ENCODE data around the gene MCF2L2.

The MCF2L2 gene

GRCh38 chr3:183224180-183224970 lies 204.0 kb downstream of the MCF2L2 start:
- Histone ChIP-seq H3K4me2 (peak overlapping the region in 2 of 11 experiments; percentile 13 to 19; a peak in 3 of 22 replicates), H3K27me3 (no peaks in the 10 kb centered on the region), H3K27ac (no peak overlapping the region), H3K4me1 (peaks cover 0 to 7% (median 5%) of the 10 kb centered on the region in 10 experiments; a peak in 8 of 20 replicates), H3K36me3 (no peaks in the 10 kb centered on the region), H4K20me1 (no peaks in the 10 kb centered on the region), H3K9ac (no peak overlapping the region), H3K9me3 (replicated peaks in 1 of 11) (no peaks in the 10 kb centered on the region), H3K4me3 (no peak overlapping the region)
- no peak for TF ChIP-seq Cebpa-rat (IDR thresholded peaks at IDR 0.05)

GRCh38 chr3:183222631-183223235 lies 205.7 kb downstream of the MCF2L2 start:
- Histone ChIP-seq H3K9ac (no peak overlapping the region), H3K4me1 (peaks cover 0 to 23% (median 16%) of the 10 kb centered on the region in 10 experiments; a peak in 14 of 20 replicates), H3K4me3 (no peak overlapping the region), H3K36me3 (no peaks in the 10 kb centered on the region), H3K27me3 (no peaks in the 10 kb centered on the region), H3K4me2 (no peak overlapping the region), H3K9me3 (replicated peaks in 1 of 11) (no peaks in the 10 kb centered on the region), H4K20me1 (no peaks in the 10 kb centered on the region), H3K27ac (no peak overlapping the region)
- no peak for TF ChIP-seq Cebpa-rat (IDR thresholded peaks at IDR 0.05)

- H3K4me3 ChIP-seq: no peak overlapping the region
- peaks cover 0 to 23% (median 16%) of the 10 kb centered on the region in 10 experiments; a peak in 14 of 20 replicates for H3K4me1 ChIP-seq
- H3K9me3 ChIP-seq (replicated peaks in 1 of 11): no peaks in the 10 kb centered on the region
- H3K36me3 ChIP-seq: no peaks in the 10 kb centered on the region
- no peak overlapping the region for H3K9ac ChIP-seq
- no peak for TF ChIP-seq Cebpa-rat (IDR thresholded peaks at IDR 0.05)
- no peak overlapping the region for H3K27ac ChIP-seq
- no peaks in the 10 kb centered on the region for H3K27me3 ChIP-seq
- H3K4me2 ChIP-seq: no peak overlapping the region
- no peaks in the 10 kb centered on the region for H4K20me1 ChIP-seq
Measured at GRCh38 chr3:183220828-183221227, 207.6 kb downstream of the MCF2L2 start.

- no peaks in the 10 kb centered on the region for H4K20me1 ChIP-seq
- H3K4me3 ChIP-seq: no peak overlapping the region
- no peaks in the 10 kb centered on the region for H3K27me3 ChIP-seq
- peak overlapping the region in 3 of 11 experiments; percentile 15 to 44 (median 34); a peak in 6 of 22 replicates for H3K27ac ChIP-seq
- H3K36me3 ChIP-seq: no peaks in the 10 kb centered on the region
- H3K9ac ChIP-seq: no peak overlapping the region
- TF ChIP-seq Cebpa-rat (IDR thresholded peaks at IDR 0.05): no peak
- no peaks in the 10 kb centered on the region for H3K9me3 ChIP-seq (replicated peaks in 1 of 11)
- peaks cover 15 to 31% (median 25%) of the 10 kb centered on the region in 10 experiments for H3K4me1 ChIP-seq
- H3K4me2 ChIP-seq: peak overlapping the region in 7 of 11 experiments; percentile 5 to 69 (median 54); a peak in 11 of 22 replicates
Measured at GRCh38 chr3:183218826-183219225, 209.6 kb downstream of the MCF2L2 start.

GRCh38 chr3:183217548-183218332 lies 210.7 kb downstream of the MCF2L2 start:
- no peaks in the 10 kb centered on the region for H3K27me3 ChIP-seq

GRCh38 chr3:183215591-183216202 lies 212.7 kb downstream of the MCF2L2 start:
- H3K4me2 ChIP-seq: no peak overlapping the region; a peak in 1 of 22 replicates
- H3K36me3 ChIP-seq: no peaks in the 10 kb centered on the region
- no peak overlapping the region for H3K9ac ChIP-seq
- no peak for TF ChIP-seq Cebpa-rat (IDR thresholded peaks at IDR 0.05)
- no peak overlapping the region for H3K27ac ChIP-seq
- H3K4me3 ChIP-seq: no peak overlapping the region
- H4K20me1 ChIP-seq: no peaks in the 10 kb centered on the region
- H3K27me3 ChIP-seq: no peaks in the 10 kb centered on the region
- H3K4me1 ChIP-seq: peaks cover 39 to 61% (median 51%) of the 10 kb centered on the region in 10 experiments
- H3K9me3 ChIP-seq (replicated peaks in 1 of 11): no peaks in the 10 kb centered on the region

More at GRCh38 chr3:183217548-183218332, 210.7 kb downstream of the MCF2L2 start:
- H3K4me2 ChIP-seq: peak overlapping the region in 4 of 11 experiments; percentile 51 to 69 (median 56); a peak in 7 of 22 replicates
- no peaks in the 10 kb centered on the region for H3K36me3 ChIP-seq
- H4K20me1 ChIP-seq: no peaks in the 10 kb centered on the region
- H3K9ac ChIP-seq: no peak overlapping the region
- no peak overlapping the region for H3K27ac ChIP-seq
- no peak overlapping the region for H3K4me3 ChIP-seq
- H3K4me1 ChIP-seq: peaks cover 23 to 41% (median 34%) of the 10 kb centered on the region in 10 experiments
- H3K9me3 ChIP-seq (replicated peaks in 1 of 11): no peaks in the 10 kb centered on the region
- TF ChIP-seq Cebpa-rat (IDR thresholded peaks at IDR 0.05): no peak

- H3K27me3 ChIP-seq: no peaks in the 10 kb centered on the region
- no peak for TF ChIP-seq Cebpa-rat (IDR thresholded peaks at IDR 0.05)
- H3K9me3 ChIP-seq (replicated peaks in 1 of 11): no peaks in the 10 kb centered on the region
- peak overlapping the region in 4 of 11 experiments; percentile 37 to 93 (median 68); a peak in 7 of 22 replicates for H3K27ac ChIP-seq
- H3K4me2 ChIP-seq: peak overlapping the region; percentile 24 to 82 (median 64); a peak in 20 of 22 replicates
- H4K20me1 ChIP-seq: no peaks in the 10 kb centered on the region
- peaks cover 42 to 73% (median 62%) of the 10 kb centered on the region in 10 experiments for H3K4me1 ChIP-seq
- no peak overlapping the region for H3K4me3 ChIP-seq
- H3K9ac ChIP-seq: no peak overlapping the region
- no peaks in the 10 kb centered on the region for H3K36me3 ChIP-seq
Measured at GRCh38 chr3:183214277-183214612, 214.2 kb downstream of the MCF2L2 start.

GRCh38 chr3:183213415-183214276 lies 214.8 kb downstream of the MCF2L2 start:
- Histone ChIP-seq H3K4me3 (no peak overlapping the region; a peak in 1 of 20 replicates), H3K27ac (peak overlapping the region in 7 of 11 experiments; percentile 43 to 94 (median 80); a peak in 11 of 22 replicates), H3K4me1 (peaks cover 38 to 71% (median 57%) of the 10 kb centered on the region in 10 experiments), H3K9ac (peak overlapping the region in 1 of 11 experiments; percentile 49; a peak in 3 of 22 replicates), H3K36me3 (no peaks in the 10 kb centered on the region), H3K9me3 (replicated peaks in 1 of 11) (no peaks in the 10 kb centered on the region), H4K20me1 (no peaks in the 10 kb centered on the region), H3K4me2 (peak overlapping the region; percentile 24 to 82 (median 64); a peak in 21 of 22 replicates), H3K27me3 (no peaks in the 10 kb centered on the region)
- no peak for TF ChIP-seq Cebpa-rat (IDR thresholded peaks at IDR 0.05)

All from BLaER1 treated with 17β-estradiol and CSF1 and Interleukin-3, amounts not matched to agents 10 nM and 100 nM (cell line).